Ishikawa (cell line): ENCODE results near the gene POLDIP3.

Source experiments
- CEBPB ChIP-seq: IDR thresholded peaks from 2 replicates; pipeline ENCODE4 v1.6.1; 2012
- CREB1 ChIP-seq: IDR thresholded peaks from 2 replicates; pipeline ENCODE4 v1.6.1; 2012; ENCODE audit warnings: low read depth
- EGR1 ChIP-seq: IDR thresholded peaks from 2 replicates; pipeline ENCODE4 v1.6.1; 2012
- EP300 ChIP-seq: IDR thresholded peaks from 2 replicates; pipeline ENCODE4 v1.6.1; 2012; ENCODE audit warnings: borderline replicate concordance
- FOXM1 ChIP-seq: IDR thresholded peaks from 2 replicates; pipeline ENCODE4 v1.6.1; 2012; ENCODE audit warnings: low read depth, borderline replicate concordance
- MAX ChIP-seq: IDR thresholded peaks from 2 replicates; pipeline ENCODE4 v1.6.1; 2012
- NFIC ChIP-seq: IDR thresholded peaks from 2 replicates; pipeline ENCODE4 v1.6.1; 2012
- RAD21 ChIP-seq: IDR thresholded peaks from 2 replicates; pipeline ENCODE4 v1.6.1; 2012; ENCODE audit warnings: low read depth
- TAF1 ChIP-seq: IDR thresholded peaks from 2 replicates; pipeline ENCODE4 v1.6.1; 2012; ENCODE audit warnings: low read depth, mild to moderate bottlenecking
- TCF12 ChIP-seq: IDR thresholded peaks from 2 replicates; pipeline ENCODE4 v1.6.1; 2012; ENCODE audit warnings: low read depth
- TEAD4 ChIP-seq: IDR thresholded peaks from 2 replicates; pipeline ENCODE4 v1.6.1; 2012
- YY1 ChIP-seq: IDR thresholded peaks from 2 replicates; pipeline ENCODE4 v1.6.1; 2012; ENCODE audit warnings: low read depth
- ZBTB7A ChIP-seq: IDR thresholded peaks from 2 replicates; pipeline ENCODE4 v1.6.1; 2012; ENCODE audit warnings: low read depth
- TF ChIP-seq, protein P1 (sequence below): IDR thresholded peaks from 2 replicates; pipeline ENCODE4 v1.6.1; 2012
- TF ChIP-seq, protein P2 (sequence below): IDR thresholded peaks from 2 replicates; pipeline ENCODE4 v1.6.1; 2012; ENCODE audit warnings: low read depth, mild to moderate bottlenecking

Gene POLDIP3

GRCh38 chr22:42562684-42563083 is 52.0 kb downstream of the POLDIP3 start:
- no peak for TF ChIP-seq MAX
- TF ChIP-seq NFIC: no peak
- no peak for TF ChIP-seq ZBTB7A
- TF ChIP-seq RAD21: no peak
- TF ChIP-seq, protein P1, sequence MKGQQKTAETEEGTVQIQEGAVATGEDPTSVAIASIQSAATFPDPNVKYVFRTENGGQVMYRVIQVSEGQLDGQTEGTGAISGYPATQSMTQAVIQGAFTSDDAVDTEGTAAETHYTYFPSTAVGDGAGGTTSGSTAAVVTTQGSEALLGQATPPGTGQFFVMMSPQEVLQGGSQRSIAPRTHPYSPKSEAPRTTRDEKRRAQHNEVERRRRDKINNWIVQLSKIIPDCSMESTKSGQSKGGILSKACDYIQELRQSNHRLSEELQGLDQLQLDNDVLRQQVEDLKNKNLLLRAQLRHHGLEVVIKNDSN: no peak
- no peak for TF ChIP-seq EP300
- TF ChIP-seq FOXM1: no peak
- TF ChIP-seq YY1: no peak

DNA sequence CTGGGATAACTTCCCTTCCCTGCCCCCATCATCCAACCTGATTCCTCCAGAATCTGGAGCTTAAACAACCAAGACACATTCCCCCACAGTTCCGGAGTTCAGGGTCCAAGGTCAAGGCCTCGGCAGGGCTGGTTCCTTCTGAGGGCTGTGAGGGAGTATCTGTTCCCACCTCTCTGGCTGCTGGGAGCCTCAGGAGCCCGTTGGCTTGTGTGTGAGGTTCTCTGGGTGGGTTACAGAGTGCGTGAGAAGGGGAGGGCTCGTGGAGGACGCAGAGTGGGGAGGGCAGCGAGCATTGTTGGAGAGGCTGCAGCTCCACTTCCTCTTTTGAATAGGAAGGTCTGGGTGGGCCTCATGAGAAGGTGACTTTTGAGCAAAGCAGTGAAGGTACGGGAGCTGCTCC is 52.4 kb downstream of the POLDIP3 start:
- no peak for TF ChIP-seq ZBTB7A
- TF ChIP-seq CEBPB: no peak
- no peak for TF ChIP-seq TAF1
- TF ChIP-seq EP300: no peak
- TF ChIP-seq CREB1: no peak
- no peak for TF ChIP-seq NFIC
- TF ChIP-seq, protein P2, sequence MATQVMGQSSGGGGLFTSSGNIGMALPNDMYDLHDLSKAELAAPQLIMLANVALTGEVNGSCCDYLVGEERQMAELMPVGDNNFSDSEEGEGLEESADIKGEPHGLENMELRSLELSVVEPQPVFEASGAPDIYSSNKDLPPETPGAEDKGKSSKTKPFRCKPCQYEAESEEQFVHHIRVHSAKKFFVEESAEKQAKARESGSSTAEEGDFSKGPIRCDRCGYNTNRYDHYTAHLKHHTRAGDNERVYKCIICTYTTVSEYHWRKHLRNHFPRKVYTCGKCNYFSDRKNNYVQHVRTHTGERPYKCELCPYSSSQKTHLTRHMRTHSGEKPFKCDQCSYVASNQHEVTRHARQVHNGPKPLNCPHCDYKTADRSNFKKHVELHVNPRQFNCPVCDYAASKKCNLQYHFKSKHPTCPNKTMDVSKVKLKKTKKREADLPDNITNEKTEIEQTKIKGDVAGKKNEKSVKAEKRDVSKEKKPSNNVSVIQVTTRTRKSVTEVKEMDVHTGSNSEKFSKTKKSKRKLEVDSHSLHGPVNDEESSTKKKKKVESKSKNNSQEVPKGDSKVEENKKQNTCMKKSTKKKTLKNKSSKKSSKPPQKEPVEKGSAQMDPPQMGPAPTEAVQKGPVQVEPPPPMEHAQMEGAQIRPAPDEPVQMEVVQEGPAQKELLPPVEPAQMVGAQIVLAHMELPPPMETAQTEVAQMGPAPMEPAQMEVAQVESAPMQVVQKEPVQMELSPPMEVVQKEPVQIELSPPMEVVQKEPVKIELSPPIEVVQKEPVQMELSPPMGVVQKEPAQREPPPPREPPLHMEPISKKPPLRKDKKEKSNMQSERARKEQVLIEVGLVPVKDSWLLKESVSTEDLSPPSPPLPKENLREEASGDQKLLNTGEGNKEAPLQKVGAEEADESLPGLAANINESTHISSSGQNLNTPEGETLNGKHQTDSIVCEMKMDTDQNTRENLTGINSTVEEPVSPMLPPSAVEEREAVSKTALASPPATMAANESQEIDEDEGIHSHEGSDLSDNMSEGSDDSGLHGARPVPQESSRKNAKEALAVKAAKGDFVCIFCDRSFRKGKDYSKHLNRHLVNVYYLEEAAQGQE: no peak
- TF ChIP-seq MAX: no peak
- TF ChIP-seq TEAD4: no peak
- TF ChIP-seq EGR1: no peak
- TF ChIP-seq YY1: no peak
- TF ChIP-seq RAD21: no peak
- no peak for TF ChIP-seq TCF12

- TF ChIP-seq, protein P1: no peak
- no peak for TF ChIP-seq EGR1
- no peak for TF ChIP-seq RAD21
- no peak for TF ChIP-seq TEAD4
- TF ChIP-seq EP300: no peak
- TF ChIP-seq, protein P2: no peak
- TF ChIP-seq TAF1: no peak
- no peak for TF ChIP-seq NFIC
- TF ChIP-seq CREB1: no peak
- no peak for TF ChIP-seq TCF12
- TF ChIP-seq CEBPB: no peak
- TF ChIP-seq MAX: no peak
- TF ChIP-seq YY1: no peak
- TF ChIP-seq ZBTB7A: no peak
- no peak for TF ChIP-seq FOXM1
These were observed 52.8 kb downstream of the POLDIP3 start for GRCh38 chr22:42561856-42562255.

GRCh38 chr22:42560781-42561180 is 53.9 kb downstream of the POLDIP3 start:
- TF ChIP-seq TEAD4: no peak
- peak; percentile 57 for TF ChIP-seq RAD21

DNA sequence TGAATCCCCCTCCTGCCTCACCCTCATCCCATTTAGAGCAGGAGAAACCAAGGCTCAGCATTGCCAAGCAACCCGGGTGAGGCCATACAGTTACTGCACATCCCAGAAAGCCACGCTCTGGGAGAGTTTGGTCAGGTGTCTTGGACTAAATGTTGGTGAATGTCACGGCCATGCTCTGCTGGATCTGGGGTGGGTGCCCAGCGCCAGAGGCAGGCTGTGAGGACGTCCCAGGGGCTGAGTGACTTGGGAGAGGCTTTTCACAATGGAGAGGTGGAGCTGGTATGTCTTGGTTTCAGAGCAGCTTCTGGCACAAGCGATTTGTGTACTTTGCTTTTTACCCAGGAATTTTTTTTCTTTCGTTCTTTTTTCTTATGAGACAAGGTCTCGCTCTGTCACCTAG is 54.3 kb downstream of the POLDIP3 start:
- TF ChIP-seq RAD21 (no peak), EGR1 (no peak), TCF12 (no peak), EP300 (no peak), CEBPB (no peak), TEAD4 (0 out of 2 replicates have a peak, but pooled peaks have one; percentile 11), YY1 (no peak), TAF1 (no peak), MAX (0 out of 2 replicates have a peak, but pooled peaks have one; percentile 11), CREB1 (no peak), ZBTB7A (no peak), FOXM1 (no peak), NFIC (no peak)
- TF ChIP-seq, protein P2: no peak
- TF ChIP-seq, protein P1: peak; percentile 22; the same call in 1 of the 2 replicates
